Muscle of leg (tissue), 11 donors: ENCODE results near the gene KRTAP10-6. TPM values are rescaled to one million over a fixed set of nuclear protein-coding genes. Genes with fewer than 3 reads are reported as not detected.

ENCODE experiments used
- DNase-seq: peaks from one replicate; pipeline ENCODE4 v3.0.0; 2013
- H3K27ac ChIP-seq: one replicate; pipeline ENCODE4 v1.5.1; 2013; ENCODE audit warnings: mild to moderate bottlenecking, low read length, control low read depth
- H3K27me3 ChIP-seq: one replicate; pipeline ENCODE4 v1.6.1; 2013; ENCODE audit warnings: low read length; ENCODE audit not compliant: control insufficient read depth, insufficient read depth
- H3K36me3 ChIP-seq: one replicate; pipeline ENCODE4 v1.6.1; 2013; ENCODE audit warnings: low read length; ENCODE audit not compliant: control insufficient read depth, insufficient read depth
- H3K4me1 ChIP-seq: one replicate; pipeline ENCODE4 v1.6.1; 2013; ENCODE audit warnings: low read length; ENCODE audit not compliant: control insufficient read depth, insufficient read depth
- H3K4me3 ChIP-seq: one replicate; pipeline ENCODE4 v1.5.1; 2013; ENCODE audit warnings: low read length, control low read depth
- H3K9me3 ChIP-seq: replicated peaks from 2 replicates; pipeline ENCODE4 v1.6.1; 2013; ENCODE audit warnings: low read depth, low read length; ENCODE audit not compliant: control insufficient read depth
- WGBS: methylation state at CpG from one replicate; pipeline ENCODE4 v1.1.5; 2013; ENCODE audit warnings: missing lambda C conversion rate; ENCODE audit not compliant: insufficient coverage; 5-methylcytosine and 5-hydroxymethylcytosine counted together
- polyA plus RNA-seq, 8 donors: library from polyadenylated mRNA; unstranded; fragments of 120-200 nt; gene quantifications; one replicate each; pipeline versions ENCODE4 v1.2.1 to v1.2.3, GENCODE V29; 2013; ENCODE audit warnings: inconsistent platforms in 1 of 8, low replicate concordance in 1 of 8; ENCODE audit not compliant: insufficient read length in 8 of 8, insufficient read depth in 1 of 8
- total RNA-seq: library from RNA; stranded (reverse); fragments of 120-200 nt; gene quantifications from one replicate; pipeline ENCODE4 v1.2.4, GENCODE V29; 2013

KRTAP10-6 gene
- total and polyA plus RNA-seq, 9 donors, result not detected

- no peak for DNase-seq
- H3K27me3 ChIP-seq, result peaks cover 7% of the 10 kb centered on the region
Measured at GRCh38 chr21:44571296-44571695, 21.0 kb downstream of the KRTAP10-6 start.

DNA sequence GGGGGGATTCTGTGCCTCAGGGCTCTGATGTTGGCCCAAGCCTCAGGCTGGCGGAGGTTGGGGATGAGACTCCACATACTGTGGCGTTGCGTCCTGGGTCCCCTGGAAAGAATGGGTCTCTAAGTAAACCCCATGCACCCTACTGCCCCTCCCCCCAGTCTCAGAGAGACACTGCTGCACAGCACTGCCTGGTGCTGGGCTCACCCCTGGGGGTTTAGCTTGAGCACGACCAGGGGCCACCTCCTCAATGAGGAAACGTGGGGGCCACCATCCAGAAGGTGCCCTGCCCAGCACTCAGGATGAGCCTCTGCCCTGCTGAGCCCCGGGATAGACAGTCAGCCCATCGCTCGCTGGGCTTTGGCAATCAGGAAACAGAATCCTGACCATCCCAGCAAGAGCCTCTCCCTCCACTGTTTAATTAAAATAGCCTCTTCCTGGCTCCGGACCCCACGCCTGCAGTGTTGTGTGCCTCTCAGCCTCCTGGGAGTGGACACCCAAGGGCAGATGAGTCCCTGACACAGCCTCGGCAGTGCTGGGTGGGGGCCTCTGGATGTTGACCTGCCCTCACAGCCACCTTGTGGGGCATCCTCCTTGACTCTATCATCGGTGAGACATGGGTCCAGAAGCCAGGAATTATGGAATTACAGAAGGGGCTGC is 22.3 kb downstream of the KRTAP10-6 start:
- no peak overlapping the region for H3K27ac ChIP-seq
- WGBS, result 87% methylated on average over 10 of the region's 12 CpGs
- DNase-seq, result no peak
- H3K36me3 ChIP-seq, result no peaks in the 10 kb centered on the region
- peaks cover 11% of the 10 kb centered on the region for H3K4me1 ChIP-seq
- H3K4me3 ChIP-seq, result no peak overlapping the region
- H3K27me3 ChIP-seq, result peaks cover 7% of the 10 kb centered on the region
- peaks cover 5% of the 10 kb centered on the region for H3K9me3 ChIP-seq

More at GRCh38 chr21:44571296-44571695, 21.0 kb downstream of the KRTAP10-6 start:
- Histone ChIP-seq H3K4me3 (no peak overlapping the region), H3K27ac (no peak overlapping the region), H3K4me1 (peaks cover 11% of the 10 kb centered on the region), H3K9me3 (peaks cover 5% of the 10 kb centered on the region), H3K36me3 (no peaks in the 10 kb centered on the region)
- 78% methylated on average over 2 of the region's 4 CpGs for WGBS

DNA sequence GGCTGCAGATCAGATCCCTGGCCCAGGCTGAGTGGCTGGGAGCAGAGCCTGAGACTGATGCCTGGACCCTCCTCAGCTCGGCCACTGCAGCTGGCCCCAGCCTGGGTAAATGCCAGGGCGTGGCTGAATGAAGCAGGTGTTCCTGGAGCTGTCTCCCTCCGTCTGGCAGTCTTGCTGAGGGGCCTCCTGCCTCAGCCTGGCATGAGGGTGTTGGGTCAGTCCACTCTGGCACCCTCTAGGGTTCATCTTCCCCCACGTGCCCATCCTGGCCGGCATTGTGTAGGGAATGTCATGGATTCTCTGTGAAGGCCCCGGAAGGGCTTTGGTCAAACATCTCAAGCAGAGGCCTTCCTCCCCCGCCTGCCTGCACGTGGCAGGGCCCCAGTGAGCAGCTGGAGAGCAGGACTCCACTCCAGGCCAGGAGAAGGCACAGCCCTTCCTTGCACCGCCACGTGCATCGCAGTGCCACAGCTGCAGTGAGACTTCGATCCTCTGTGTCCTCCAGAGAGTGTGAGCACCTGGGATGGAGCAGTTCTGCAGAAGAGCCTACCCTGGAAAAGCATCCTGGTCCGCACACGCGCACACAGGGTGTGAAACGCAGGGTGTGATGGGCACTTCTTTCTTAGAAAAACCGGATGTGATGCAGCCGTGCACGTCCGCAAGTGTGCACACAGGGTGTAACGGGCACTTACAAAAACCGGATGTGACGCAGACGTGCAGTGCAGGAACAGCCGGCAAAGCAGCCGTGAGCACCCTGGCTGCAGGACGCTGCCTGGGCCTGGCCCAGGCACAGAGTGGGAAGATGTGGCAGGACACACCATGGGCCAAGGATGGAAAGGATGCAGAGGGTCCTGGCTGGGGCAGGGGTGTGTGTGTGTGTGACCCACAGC is 23.4 kb downstream of the KRTAP10-6 start:
- peak; percentile 33 for DNase-seq
- no peak overlapping the region for H3K27ac ChIP-seq
- H3K27me3 ChIP-seq, result peaks cover 7% of the 10 kb centered on the region
- no peak overlapping the region for H3K4me3 ChIP-seq
- H3K36me3 ChIP-seq, result no peaks in the 10 kb centered on the region
- peaks cover 11% of the 10 kb centered on the region for H3K4me1 ChIP-seq
- peaks cover 5% of the 10 kb centered on the region for H3K9me3 ChIP-seq
- WGBS, result 68% methylated on average over 24 of the region's 27 CpGs

GRCh38 chr21:44568261-44568660 is 24.0 kb downstream of the KRTAP10-6 start:
- 69% methylated on average over 12 of the region's 12 CpGs for WGBS
- H3K9me3 ChIP-seq, result peaks cover 5% of the 10 kb centered on the region
- H3K27ac ChIP-seq, result no peak overlapping the region
- no peak for DNase-seq
- peaks cover 7% of the 10 kb centered on the region for H3K27me3 ChIP-seq
- H3K4me1 ChIP-seq, result peaks cover 11% of the 10 kb centered on the region
- H3K36me3 ChIP-seq, result no peaks in the 10 kb centered on the region
- H3K4me3 ChIP-seq, result no peak overlapping the region

DNA sequence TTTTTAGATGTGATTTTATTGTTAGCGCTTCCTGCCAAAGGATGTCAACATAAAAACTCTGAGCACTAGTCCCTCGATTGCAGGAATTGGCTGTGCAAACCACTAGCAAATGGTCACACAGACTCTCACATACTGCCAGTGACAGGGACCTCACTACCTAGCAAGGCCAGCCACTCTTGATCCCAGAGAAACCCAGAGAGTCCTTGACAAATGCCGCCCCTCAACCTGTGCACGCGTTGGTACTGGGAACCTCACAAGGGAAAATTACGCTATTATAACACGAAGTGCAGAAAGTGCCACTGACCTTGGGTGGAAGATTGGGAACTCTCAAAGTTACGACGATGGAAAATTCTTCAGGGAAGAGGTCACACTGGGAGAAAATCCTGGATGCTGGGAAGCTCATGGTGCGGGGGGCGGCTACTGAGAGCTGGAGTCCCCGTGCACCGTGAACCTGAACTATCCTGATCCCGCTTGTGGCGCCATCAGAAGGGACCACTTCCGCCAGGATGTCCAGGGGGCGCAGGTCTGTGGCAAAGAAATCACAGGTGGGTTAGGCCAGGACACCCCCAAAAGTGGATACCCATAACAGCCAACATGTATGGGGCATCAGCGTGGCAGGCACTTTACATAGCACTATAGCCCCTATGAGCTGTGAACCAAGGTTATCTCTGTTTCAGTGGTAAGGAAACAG is 24.7 kb downstream of the KRTAP10-6 start:
- Histone ChIP-seq H3K36me3 (no peaks in the 10 kb centered on the region), H3K4me3 (no peak overlapping the region), H3K27ac (no peak overlapping the region), H3K9me3 (peaks cover 5% of the 10 kb centered on the region), H3K4me1 (peaks cover 11% of the 10 kb centered on the region), H3K27me3 (peaks cover 7% of the 10 kb centered on the region)
- no peak for DNase-seq
- 91% methylated on average over 18 of the region's 18 CpGs for WGBS

- H3K4me3 ChIP-seq, result no peak overlapping the region
- no peak for DNase-seq
- H3K27ac ChIP-seq, result no peak overlapping the region
- H3K27me3 ChIP-seq, result peaks cover under 1% of the 10 kb centered on the region
- peaks cover 11% of the 10 kb centered on the region for H3K4me1 ChIP-seq
- peaks cover 3% of the 10 kb centered on the region for H3K9me3 ChIP-seq
- WGBS, result no CpG with 5 or more reads among the region's 1 CpG
- H3K36me3 ChIP-seq, result no peaks in the 10 kb centered on the region
Measured at GRCh38 chr21:44566403-44566802, 25.9 kb downstream of the KRTAP10-6 start.

DNA sequence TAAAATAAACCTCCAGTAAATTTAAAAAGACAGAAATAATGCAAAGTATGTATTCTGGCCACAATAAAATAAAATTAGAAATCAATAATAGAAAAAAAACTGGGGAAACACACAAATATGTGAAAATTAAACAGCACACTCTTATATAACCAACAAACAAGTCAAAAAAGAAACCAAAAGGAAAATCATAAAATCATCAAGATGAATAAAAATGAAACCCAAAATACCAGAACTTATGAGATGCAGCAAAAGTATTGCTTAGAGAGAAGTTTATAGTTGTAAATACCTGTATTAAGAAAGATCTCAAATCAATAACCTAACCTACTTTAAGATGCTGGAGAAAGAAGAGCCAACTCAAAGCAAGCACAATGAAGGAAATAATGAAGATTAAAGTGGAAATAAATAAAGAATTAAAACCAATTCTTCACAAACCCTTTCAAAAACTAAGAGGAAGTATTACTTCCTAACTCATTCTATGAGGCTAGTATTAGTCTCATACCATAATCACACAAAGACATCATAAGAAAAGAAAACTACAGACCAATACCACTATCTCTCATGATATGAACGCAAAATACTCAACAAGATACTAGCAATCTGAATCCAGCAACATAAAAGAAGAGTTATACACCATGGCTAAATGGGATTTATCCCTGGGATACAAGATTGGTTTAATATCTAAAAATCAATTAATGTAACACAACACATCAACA is 27.3 kb downstream of the KRTAP10-6 start:
- no peak overlapping the region for H3K27ac ChIP-seq
- H3K9me3 ChIP-seq, result no peaks in the 10 kb centered on the region
- H3K27me3 ChIP-seq, result no peaks in the 10 kb centered on the region
- no CpG with 5 or more reads among the region's 1 CpG for WGBS
- H3K36me3 ChIP-seq, result no peaks in the 10 kb centered on the region
- H3K4me1 ChIP-seq, result peaks cover 11% of the 10 kb centered on the region
- no peak overlapping the region for H3K4me3 ChIP-seq
- DNase-seq, result no peak

- no peaks in the 10 kb centered on the region for H3K36me3 ChIP-seq
- WGBS, result no CpG with 5 or more reads among the region's 1 CpG
- H3K9me3 ChIP-seq, result no peaks in the 10 kb centered on the region
- peaks cover 8% of the 10 kb centered on the region for H3K4me1 ChIP-seq
- no peaks in the 10 kb centered on the region for H3K27me3 ChIP-seq
- H3K27ac ChIP-seq, result no peak overlapping the region
- DNase-seq, result no peak
- H3K4me3 ChIP-seq, result no peak overlapping the region
Measured at GRCh38 chr21:44564099-44564498, 28.2 kb downstream of the KRTAP10-6 start.

DNA sequence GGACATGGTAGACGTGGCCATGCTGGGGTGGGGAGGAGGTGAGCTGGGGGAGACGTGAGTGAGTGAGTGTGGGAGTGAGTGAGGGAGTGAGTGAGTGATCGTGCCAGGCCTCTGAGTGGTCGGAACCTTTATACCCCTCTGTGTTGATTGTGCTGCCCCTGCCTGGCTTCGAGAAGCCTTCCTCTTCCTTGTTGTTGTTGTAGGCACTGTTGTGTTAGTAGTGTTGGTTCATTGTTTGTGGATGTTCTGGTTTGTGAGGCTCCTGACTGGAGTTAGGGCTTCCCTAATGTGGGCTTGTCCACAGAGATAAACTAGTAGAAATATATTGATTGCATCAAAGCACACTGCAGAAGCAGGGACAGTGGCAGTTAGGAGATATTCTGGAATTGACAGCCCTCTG is 33.6 kb downstream of the KRTAP10-6 start, which contains the start of gene KRTAP10-3:
Gene KRTAP10-3 (minus strand): TSS at position 101 of the 400 bp plus-strand sequence. CDS start 80 bp downstream, at position 21.
- Histone ChIP-seq H3K36me3 (no peaks in the 10 kb centered on the region), H3K27me3 (peaks cover 9% of the 10 kb centered on the region), H3K4me3 (no peak within 1 kb of the TSS), H3K27ac (no peak within 1 kb of the TSS), H3K4me1 (peaks cover 3% of the 10 kb centered on the region), H3K9me3 (no peaks in the 10 kb centered on the region)
- 46% methylated on average over 5 of the region's 5 CpGs for WGBS
- no peak for DNase-seq
